Astrocyte (in vitro differentiated cells and primary cell): ENCODE measurements around the gene DOCK1.

Experiments used
- EZH2 ChIP-seq: IDR thresholded peaks from 2 replicates; pipeline ENCODE4 v1.6.1; 2012; ENCODE audit warnings: mild to moderate bottlenecking, low read length, inconsistent platforms; ENCODE audit not compliant: insufficient read depth
- TF ChIP-seq, protein P1 (sequence below): IDR thresholded peaks from 2 replicates; pipeline ENCODE4 v1.5.1; 2011; ENCODE audit warnings: low read depth, mild to moderate bottlenecking, inconsistent platforms, low read length, moderate library complexity; ENCODE audit not compliant: insufficient read depth

- TF ChIP-seq, protein P1, sequence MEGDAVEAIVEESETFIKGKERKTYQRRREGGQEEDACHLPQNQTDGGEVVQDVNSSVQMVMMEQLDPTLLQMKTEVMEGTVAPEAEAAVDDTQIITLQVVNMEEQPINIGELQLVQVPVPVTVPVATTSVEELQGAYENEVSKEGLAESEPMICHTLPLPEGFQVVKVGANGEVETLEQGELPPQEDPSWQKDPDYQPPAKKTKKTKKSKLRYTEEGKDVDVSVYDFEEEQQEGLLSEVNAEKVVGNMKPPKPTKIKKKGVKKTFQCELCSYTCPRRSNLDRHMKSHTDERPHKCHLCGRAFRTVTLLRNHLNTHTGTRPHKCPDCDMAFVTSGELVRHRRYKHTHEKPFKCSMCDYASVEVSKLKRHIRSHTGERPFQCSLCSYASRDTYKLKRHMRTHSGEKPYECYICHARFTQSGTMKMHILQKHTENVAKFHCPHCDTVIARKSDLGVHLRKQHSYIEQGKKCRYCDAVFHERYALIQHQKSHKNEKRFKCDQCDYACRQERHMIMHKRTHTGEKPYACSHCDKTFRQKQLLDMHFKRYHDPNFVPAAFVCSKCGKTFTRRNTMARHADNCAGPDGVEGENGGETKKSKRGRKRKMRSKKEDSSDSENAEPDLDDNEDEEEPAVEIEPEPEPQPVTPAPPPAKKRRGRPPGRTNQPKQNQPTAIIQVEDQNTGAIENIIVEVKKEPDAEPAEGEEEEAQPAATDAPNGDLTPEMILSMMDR, result no peak
- no peak for TF ChIP-seq EZH2
Measured at GRCh38 chr10:126959431-126959830, 54.2 kb downstream of the DOCK1 start.
